SK-N-SH (cell line): ENCODE measurements around the gene FBXO31. TPM values are rescaled to one million over a fixed set of nuclear protein-coding genes. Genes with fewer than 3 reads are reported as not detected.
A peak's percentile ranks its signal among the peaks of the same experiment; 100 is the strongest.

Source experiments
- CTCF ChIA-PET: fragments of 300-600, 350-600 bp; formaldehyde crosslinking; extraction: SDS; loops from one replicate; lab custom pipeline; 2021; lab: Yijun Ruan, JAX
- POLR2A ChIA-PET: fragments of 350-600 bp; sonication (Branson Sonifier 250); formaldehyde crosslinking; extraction: SDS; loops from one replicate; lab custom pipeline; 2020; ENCODE audit warnings: antibody characterized with exemption, inconsistent platforms; lab: Yijun Ruan, JAX
- DNase-seq: peaks from one replicate; pipeline ENCODE4 v3.0.0; 2012
- H2AFZ ChIP-seq: fragments of 200-600 bp; sonication (generic); 2 replicates; pipeline ENCODE4 v1.8.1; 2016; ENCODE audit warnings: antibody characterized with exemption, mild to moderate bottlenecking, low read depth
- H3F3A ChIP-seq: fragments of 200-600 bp; sonication (generic); replicated peaks from 2 replicates; pipeline ENCODE3; 2016; ENCODE audit warnings: antibody characterized with exemption, mild to moderate bottlenecking; ENCODE audit not compliant: insufficient read depth
- H3K27ac ChIP-seq, 2 experiments: fragments of 200-500 bp in 1 of 2; fragments of 200-600 bp in 1 of 2; sonication (Bioruptor generic) in 1 of 2; sonication (generic), shearing (Covaris generic) in 1 of 2; 2 replicates each; pipeline versions ENCODE4 v1.5.1 to v1.6.1; 2014 to 2016; ENCODE audit warnings: low read depth in 2 of 2, inconsistent platforms in 1 of 2, low read length in 1 of 2, mild to moderate bottlenecking in 1 of 2, mixed read lengths in 1 of 2
- H3K27me3 ChIP-seq: fragments of 200-600 bp; sonication (generic), shearing (Covaris generic); 2 replicates; pipeline ENCODE4 v1.6.1; 2016; ENCODE audit warnings: mixed run types; ENCODE audit not compliant: insufficient read depth
- H3K36me3 ChIP-seq, 2 experiments: fragments of 200-500 bp in 1 of 2; fragments of 200-600 bp in 1 of 2; sonication (Bioruptor generic) in 1 of 2; sonication (generic) in 1 of 2; replicated peaks in 1 of 2; 2 replicates each; pipeline versions ENCODE3 to v1.5.1; 2014 to 2016; ENCODE audit warnings: low read length in 1 of 2, mild to moderate bottlenecking in 1 of 2; ENCODE audit not compliant: insufficient read depth in 2 of 2, control insufficient read depth in 1 of 2
- H3K4me1 ChIP-seq, 2 experiments: fragments of 200-500 bp in 1 of 2; fragments of 200-600 bp in 1 of 2; sonication (Bioruptor generic) in 1 of 2; sonication (generic), shearing (Covaris generic) in 1 of 2; 2 replicates each; pipeline versions ENCODE4 v1.5.1 to v1.6.1; 2014 to 2016; ENCODE audit warnings: low read depth in 1 of 2, low read length in 1 of 2, mixed run types in 1 of 2; ENCODE audit not compliant: insufficient read depth in 2 of 2, control insufficient read depth in 1 of 2
- H3K4me2 ChIP-seq: fragments of 200-600 bp; sonication (generic), shearing (Covaris generic); 2 replicates; pipeline ENCODE4 v1.6.1; 2017; ENCODE audit warnings: mixed run types
- H3K4me3 ChIP-seq, 2 experiments: fragments of 200-500 bp in 1 of 2; fragments of 200-600 bp in 1 of 2; sonication (Bioruptor generic) in 1 of 2; sonication (generic), shearing (Covaris generic) in 1 of 2; 2 replicates each; pipeline versions ENCODE4 v1.5.1 to v1.8.1; 2014 to 2016; ENCODE audit warnings: low read depth in 2 of 2, inconsistent platforms in 1 of 2, low read length in 1 of 2, mild to moderate bottlenecking in 1 of 2, mixed read lengths in 1 of 2, moderate library complexity in 1 of 2
- H3K79me2 ChIP-seq: fragments of 200-600 bp; sonication (generic); 2 replicates; pipeline ENCODE4 v1.8.1; 2017; ENCODE audit warnings: mild to moderate bottlenecking; ENCODE audit not compliant: insufficient read depth
- H3K9ac ChIP-seq: fragments of 200-600 bp; sonication (generic); 2 replicates; pipeline ENCODE4 v1.6.1; 2017; ENCODE audit warnings: mixed run types
- H3K9me2 ChIP-seq: fragments of 200-600 bp; sonication (generic); 2 replicates; pipeline ENCODE4 v1.6.1; 2017; ENCODE audit warnings: mixed run types
- H3K9me3 ChIP-seq: fragments of 200-600 bp; sonication (generic); 2 replicates; pipeline ENCODE4 v1.6.1; 2017; ENCODE audit warnings: mixed run types, mild to moderate bottlenecking, moderate library complexity
- H4K20me1 ChIP-seq: fragments of 200-600 bp; sonication (generic); 2 replicates; pipeline ENCODE4 v1.6.1; 2017; ENCODE audit warnings: mild to moderate bottlenecking, mixed run types; ENCODE audit not compliant: insufficient read depth
- CHD2 ChIP-seq: fragments of 150-350 bp; IDR thresholded peaks from 2 replicates; pipeline ENCODE4 v1.6.1; 2018; ENCODE audit warnings: low read length; ENCODE audit not compliant: partially characterized antibody
- ELF1 ChIP-seq: IDR thresholded peaks from 2 replicates; pipeline ENCODE4 v1.4.0; 2012
- EP300 ChIP-seq, 2 experiments: IDR thresholded peaks; 2 replicates each; pipeline versions ENCODE4 v1.4.0 to v1.6.1; 2012; ENCODE audit warnings: borderline replicate concordance in 1 of 2, low read depth in 1 of 2, low read length in 1 of 2
- EZH2phosphoT487 ChIP-seq: fragments of 200-600 bp; sonication (generic); IDR thresholded peaks from 2 replicates; pipeline ENCODE4 v1.6.1; 2017; ENCODE audit warnings: low read depth, mixed run types, mild to moderate bottlenecking, antibody characterized with exemption, moderate library complexity, borderline replicate concordance
- GABPA ChIP-seq: IDR thresholded peaks from 2 replicates; pipeline ENCODE4 v1.4.0; 2012; ENCODE audit warnings: low read depth, mild to moderate bottlenecking
- JUND ChIP-seq: IDR thresholded peaks from 2 replicates; pipeline ENCODE4 v1.4.0; 2012
- MAX ChIP-seq: IDR thresholded peaks from 2 replicates; pipeline ENCODE4 v1.4.0; 2012; ENCODE audit warnings: low read depth
- MEF2A ChIP-seq: IDR thresholded peaks from 2 replicates; pipeline ENCODE4 v1.4.0; 2012; ENCODE audit warnings: low read depth, borderline replicate concordance
- MXI1 ChIP-seq: IDR thresholded peaks from 2 replicates; pipeline ENCODE4 v1.6.1; 2012; ENCODE audit warnings: mild to moderate bottlenecking, low read depth, low read length, improper control_type of control experiment
- NFIC ChIP-seq: IDR thresholded peaks from 2 replicates; pipeline ENCODE4 v1.4.0; 2012; ENCODE audit warnings: borderline replicate concordance
- NRF1 ChIP-seq: IDR thresholded peaks from 2 replicates; pipeline ENCODE4 v1.6.1; 2012; ENCODE audit warnings: low read depth, mild to moderate bottlenecking, low read length
- RAD21 ChIP-seq: IDR thresholded peaks from 2 replicates; pipeline ENCODE4 v1.6.1; 2012; ENCODE audit warnings: mild to moderate bottlenecking, low read length
- RXRA ChIP-seq: IDR thresholded peaks from 2 replicates; pipeline ENCODE4 v1.4.0; 2012; ENCODE audit warnings: low read depth, mild to moderate bottlenecking, borderline replicate concordance
- SMC3 ChIP-seq: IDR thresholded peaks from 2 replicates; pipeline ENCODE4 v1.6.1; 2012; ENCODE audit warnings: low read depth, low read length, improper control_type of control experiment
- TCF12 ChIP-seq: IDR thresholded peaks from 2 replicates; pipeline ENCODE4 v1.4.0; 2012
- TEAD4 ChIP-seq: IDR thresholded peaks from 2 replicates; pipeline ENCODE4 v1.4.0; 2012; ENCODE audit warnings: mild to moderate bottlenecking, borderline replicate concordance; ENCODE audit not compliant: insufficient read depth
- USF1 ChIP-seq: IDR thresholded peaks from 2 replicates; pipeline ENCODE4 v1.4.0; 2012; ENCODE audit warnings: low read depth, borderline replicate concordance
- YY1 ChIP-seq: IDR thresholded peaks from 2 replicates; pipeline ENCODE4 v1.4.0; 2012; ENCODE audit warnings: low read depth, mild to moderate bottlenecking
- WGBS: methylation state at CpG from one replicate; pipeline ENCODE4 v1.1.6; 2017; ENCODE audit warnings: low lambda C conversion rate; 5-methylcytosine and 5-hydroxymethylcytosine counted together
- polyA plus RNA-seq, 3 experiments: library from polyadenylated mRNA; depleted of rRNA; stranded (reverse); fragments of >200 nt; gene quantifications; 2 replicates each; pipeline ENCODE4 v1.2.3, GENCODE V29; 2012
- TF ChIP-seq, protein P1 (sequence below): fragments of 150-350 bp; IDR thresholded peaks from 2 replicates; pipeline ENCODE4 v1.6.1; 2017; ENCODE audit warnings: antibody characterized with exemption, low read length, low read depth, borderline replicate concordance
- TF ChIP-seq, protein P2 (sequence below): fragments of 200-600 bp; sonication (generic); IDR thresholded peaks from 2 replicates; pipeline ENCODE4 v1.6.1; 2017; ENCODE audit warnings: antibody characterized with exemption, mild to moderate bottlenecking, moderate library complexity

The FBXO31 gene
- polyA plus RNA-seq, 1 of the 3 experiments (the other 2 are of a cell fraction), result 14.2 TPM

- TF ChIP-seq MAX, result no peak
- peak; percentile 86 for TF ChIP-seq NRF1
- 0 out of 2 replicates have a peak, but pooled peaks have one; percentile 29 for TF ChIP-seq USF1
- TF ChIP-seq YY1, result peak; percentile 61
- peak; percentile 97 for TF ChIP-seq TEAD4
- no peak for TF ChIP-seq NFIC
- TF ChIP-seq MXI1, result peak; percentile 96
- TF ChIP-seq EZH2phosphoT487, result no peak
- no peak; a peak in 1 of 4 replicates for TF ChIP-seq EP300 (IDR thresholded peaks at IDR 0.05; ENCODE audit: borderline replicate concordance in 1 of 2, low read depth in 1 of 2, low read length in 1 of 2)
- no peak for TF ChIP-seq MEF2A
- TF ChIP-seq GABPA, result peak; percentile 51
- peak; percentile 79 for TF ChIP-seq CHD2
- no peak for TF ChIP-seq JUND
- no peak for TF ChIP-seq RAD21
- TF ChIP-seq RXRA, result no peak; the same call in 1 of the 2 replicates
Measured at GRCh38 chr16:87383505-87384161, at the start of gene FBXO31 (continued).

GRCh38 chr16:87432330-87432915, 48.8 kb upstream of the FBXO31 start:
- peaks cover 58% of the 10 kb centered on the region for H3K79me2 ChIP-seq

More at GRCh38 chr16:87432330-87432915, 48.8 kb upstream of the FBXO31 start:
- DNase-seq, result no peak
- peak overlapping the region; percentile 8 to 67; a peak in 2 of 4 replicates for H3K27ac ChIP-seq
- WGBS, result 91% methylated on average over 9 of the region's 15 CpGs
- no peak for TF ChIP-seq MXI1
- TF ChIP-seq, protein P1, sequence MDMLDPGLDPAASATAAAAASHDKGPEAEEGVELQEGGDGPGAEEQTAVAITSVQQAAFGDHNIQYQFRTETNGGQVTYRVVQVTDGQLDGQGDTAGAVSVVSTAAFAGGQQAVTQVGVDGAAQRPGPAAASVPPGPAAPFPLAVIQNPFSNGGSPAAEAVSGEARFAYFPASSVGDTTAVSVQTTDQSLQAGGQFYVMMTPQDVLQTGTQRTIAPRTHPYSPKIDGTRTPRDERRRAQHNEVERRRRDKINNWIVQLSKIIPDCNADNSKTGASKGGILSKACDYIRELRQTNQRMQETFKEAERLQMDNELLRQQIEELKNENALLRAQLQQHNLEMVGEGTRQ, result no peak
- TF ChIP-seq, protein P2, sequence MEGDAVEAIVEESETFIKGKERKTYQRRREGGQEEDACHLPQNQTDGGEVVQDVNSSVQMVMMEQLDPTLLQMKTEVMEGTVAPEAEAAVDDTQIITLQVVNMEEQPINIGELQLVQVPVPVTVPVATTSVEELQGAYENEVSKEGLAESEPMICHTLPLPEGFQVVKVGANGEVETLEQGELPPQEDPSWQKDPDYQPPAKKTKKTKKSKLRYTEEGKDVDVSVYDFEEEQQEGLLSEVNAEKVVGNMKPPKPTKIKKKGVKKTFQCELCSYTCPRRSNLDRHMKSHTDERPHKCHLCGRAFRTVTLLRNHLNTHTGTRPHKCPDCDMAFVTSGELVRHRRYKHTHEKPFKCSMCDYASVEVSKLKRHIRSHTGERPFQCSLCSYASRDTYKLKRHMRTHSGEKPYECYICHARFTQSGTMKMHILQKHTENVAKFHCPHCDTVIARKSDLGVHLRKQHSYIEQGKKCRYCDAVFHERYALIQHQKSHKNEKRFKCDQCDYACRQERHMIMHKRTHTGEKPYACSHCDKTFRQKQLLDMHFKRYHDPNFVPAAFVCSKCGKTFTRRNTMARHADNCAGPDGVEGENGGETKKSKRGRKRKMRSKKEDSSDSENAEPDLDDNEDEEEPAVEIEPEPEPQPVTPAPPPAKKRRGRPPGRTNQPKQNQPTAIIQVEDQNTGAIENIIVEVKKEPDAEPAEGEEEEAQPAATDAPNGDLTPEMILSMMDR, result no peak
- TF ChIP-seq RXRA, result no peak
- no peak for TF ChIP-seq ELF1
- no peak for TF ChIP-seq SMC3
- no peak for TF ChIP-seq CHD2
- TF ChIP-seq TCF12, result no peak
- TF ChIP-seq TEAD4, result no peak
- no peak for TF ChIP-seq MAX
- no peak overlapping the region for H2AFZ ChIP-seq
- peaks cover 18 to 32% of the 10 kb centered on the region in 2 experiments for H3K4me1 ChIP-seq
- peaks cover 24% of the 10 kb centered on the region for H3F3A ChIP-seq
- no peaks in the 10 kb centered on the region for H3K27me3 ChIP-seq
- no peak overlapping the region for H3K9ac ChIP-seq
- peaks cover 48% of the 10 kb centered on the region for H4K20me1 ChIP-seq
- no peaks in the 10 kb centered on the region for H3K9me3 ChIP-seq
- peaks cover 0 to 4% of the 10 kb centered on the region in 2 experiments for H3K36me3 ChIP-seq
- no peak overlapping the region for H3K4me3 ChIP-seq
- no peaks in the 10 kb centered on the region for H3K9me2 ChIP-seq
- POLR2A ChIA-PET, result no interaction called here
- CTCF ChIA-PET, result interaction anchor here (1.1 to 1.9 kb wide), 3 partner anchors 12 to 119 kb away, joined by 3 to 7 read pairs (median 4); no protein-coding TSS in a partner anchor
- H3K4me2 ChIP-seq, result peak overlapping the region; percentile 46
